GM12891 (cell line): ENCODE data around the gene JAM2.

ENCODE experiments used
- DNase-seq: peaks from one replicate; pipeline ENCODE4 v3.0.0; 2011; ENCODE audit warnings: low spot score; ENCODE audit not compliant: insufficient read length
- FAIRE-seq: peaks from 2 replicates; lab custom pipeline; 2011; peaks lifted over from hg19 to GRCh38; lab: Jason Lieb, UNC
- PAX5 ChIP-seq: IDR thresholded peaks from 2 replicates; pipeline ENCODE4 v1.6.1; 2011; ENCODE audit warnings: low read length, moderate library complexity, mild to moderate bottlenecking; ENCODE audit not compliant: insufficient read depth, severe bottlenecking
- POLR2A ChIP-seq: IDR thresholded peaks from 2 replicates; pipeline ENCODE4 v1.6.1; 2011; ENCODE audit warnings: low read depth, low read length, control low read depth
- POLR2AphosphoS5 ChIP-seq: IDR thresholded peaks from 2 replicates; pipeline ENCODE4 v1.6.1; 2011; ENCODE audit warnings: low read depth, low read length, control low read depth
- POU2F2 ChIP-seq: IDR thresholded peaks from 2 replicates; pipeline ENCODE4 v1.6.1; 2011; ENCODE audit warnings: low read depth, mild to moderate bottlenecking, control low read depth, low read length, moderate library complexity
- SPI1 ChIP-seq: IDR thresholded peaks from 2 replicates; pipeline ENCODE4 v1.6.1; 2011; ENCODE audit warnings: low read depth, low read length, control low read depth
- TAF1 ChIP-seq: IDR thresholded peaks from 2 replicates; pipeline ENCODE4 v1.6.1; 2011; ENCODE audit warnings: low read depth, low read length, control low read depth

Gene JAM2

GRCh38 chr21:25760677-25761076 lies 121.6 kb downstream of the JAM2 start:
- TF ChIP-seq TAF1 (no peak), POU2F2 (no peak), PAX5 (no peak), POLR2A (no peak), POLR2AphosphoS5 (no peak), SPI1 (no peak)
- FAIRE-seq (no peak), DNase-seq (no peak)

- FAIRE-seq (no peak), DNase-seq (no peak)
- TF ChIP-seq POU2F2 (no peak), TAF1 (no peak), PAX5 (no peak), SPI1 (no peak), POLR2AphosphoS5 (no peak), POLR2A (no peak)
Observed at GRCh38 chr21:25764065-25764464, 125.0 kb downstream of the JAM2 start.
